ENCODE results near the gene KCNQ1. TPM values are rescaled to one million over a fixed set of nuclear protein-coding genes. Genes with fewer than 3 reads are reported as not detected.

Gene KCNQ1
- total RNA-seq, 1 experiment from 2014 or later: 2.3 TPM

- Histone ChIP-seq H2AK5ac (ENCODE audit: insufficient read length, low read length) (no peak overlapping the region), H3K23me2 (ENCODE audit: insufficient read length, low read depth, low read length, poor library complexity, severe bottlenecking) (no peaks in the 10 kb centered on the region), H3K4ac (ENCODE audit: low read depth, low read length) (no peak overlapping the region), H4K5ac (ENCODE audit: insufficient read length, low read depth, low read length) (no peak overlapping the region), H4K20me1 (ENCODE audit: control insufficient read depth, insufficient read depth, insufficient read length) (no peaks in the 10 kb centered on the region), H4K8ac (replicated peaks; ENCODE audit: insufficient read length, low read depth, low read length) (no peak overlapping the region), H3T11ph (ENCODE audit: low read length) (no peak overlapping the region), H3K14ac (ENCODE audit: insufficient read depth, low read length) (no peak overlapping the region; the same call in 1 of the 2 replicates), H2BK20ac (ENCODE audit: low read depth, low read length, poor library complexity, severe bottlenecking) (no peak overlapping the region), H3K4me1 (ENCODE audit: insufficient read depth, low read length) (no peaks in the 10 kb centered on the region), H3K27me3 (ENCODE audit: insufficient read depth, low read length) (peaks cover 2% of the 10 kb centered on the region; the same call in 1 of the 2 replicates), H3K9ac (ENCODE audit: extremely low read depth, insufficient read length, low read length) (no peak overlapping the region), H3K4me2 (ENCODE audit: insufficient read depth, insufficient read length, low read length) (no peak overlapping the region), H2BK12ac (ENCODE audit: insufficient read length, low read depth, low read length) (no peak overlapping the region), H2BK15ac (ENCODE audit: low read depth, low read length) (no peak overlapping the region), H2BK120ac (ENCODE audit: low read depth, low read length, poor library complexity, severe bottlenecking) (no peak overlapping the region), H3K27ac (ENCODE audit: insufficient read length, low read depth, low read length) (no peak overlapping the region), H3K56ac (ENCODE audit: insufficient read length, low read depth, low read length) (no peak overlapping the region), H4K91ac (ENCODE audit: insufficient read length, low read depth, low read length) (no peak overlapping the region), H3K79me1 (ENCODE audit: insufficient read depth, low read depth, low read length, poor library complexity, severe bottlenecking) (no peaks in the 10 kb centered on the region), H2AFZ (ENCODE audit: low read length) (no peak overlapping the region), H3K79me2 (ENCODE audit: insufficient read depth, low read length) (no peaks in the 10 kb centered on the region), H3K9me3 (ENCODE audit: control insufficient read depth, low read depth, low read length) (no peaks in the 10 kb centered on the region), H3K18ac (ENCODE audit: insufficient read length, low read depth, low read length) (no peak overlapping the region), H3K23ac (ENCODE audit: insufficient read length, low read depth, low read length) (no peak overlapping the region), H2BK5ac (ENCODE audit: insufficient read length, low read length) (no peak overlapping the region)
- TF ChIP-seq CTCF (conservative IDR thresholded peaks at IDR 0.05): no peak
- Mint-ChIP-seq H3K36me3 (ENCODE audit: insufficient read depth in 1 of 3, low read depth in 3 of 3) (no peaks in the 10 kb centered on the region), H3K4me3 (no peak overlapping the region), H3K9me3 (no peaks in the 10 kb centered on the region), H3K4me1 (peaks cover 0 to 2% of the 10 kb centered on the region in 2 experiments; a peak in 1 of 4 replicates), H3K27me3 (ENCODE audit: low read depth) (peaks cover 69% of the 10 kb centered on the region), H3K27ac (no peak overlapping the region)
- no peak for DNase-seq
- WGBS (ENCODE audit: extremely low coverage, insufficient read length, low lambda C conversion rate): no CpG with 5 or more reads among the region's 23 CpGs
These were observed 126.9 kb downstream of the KCNQ1 start for GRCh38 chr11:2571598-2572281.

Data from H9 (cell line).